ENCODE results near the gene TOMT. TPM values are rescaled to one million over a fixed set of nuclear protein-coding genes. Genes with fewer than 3 reads are reported as not detected.
"Not testable (repeated sequence)": the region's sequence is repeated elsewhere in the genome, so short reads cannot be mapped to it uniquely, and the experiment has no call there.

Gene TOMT
- total and polyA plus RNA-seq, 9 donors = not detected

- Histone ChIP-seq H3K9me3 (no peaks in the 10 kb centered on the region), H3K36me3 (no peaks in the 10 kb centered on the region), H3K4me1 (ENCODE audit: insufficient read depth) (no peaks in the 10 kb centered on the region), H3K4me3 (no peak overlapping the region), H3K27ac (no peak overlapping the region), H3K27me3 (no peaks in the 10 kb centered on the region)
- WGBS, 3 donors = 63 to 69% (median 64%) methylated on average over 3 of the region's 3 CpGs
- intact Hi-C loops (cut with DNase I) = no loop called here
- TF ChIP-seq POLR2A (IDR thresholded peaks at IDR 0.05) (no peak), CTCF (IDR thresholded peaks at IDR 0.05) (no peak), EP300 (IDR thresholded peaks at IDR 0.05) (no peak)
- DNase-seq = no peak
These were observed 35.3 kb downstream of the TOMT start for GRCh38 chr11:72141066-72141465.

GRCh38 chr11:72142086-72142485, 36.4 kb downstream of the TOMT start:
- H3K9me3 ChIP-seq; DNase-seq; H3K27me3 ChIP-seq; intact Hi-C loops (cut with DNase I); H3K27ac ChIP-seq; H3K4me3 ChIP-seq; H3K36me3 ChIP-seq; H3K4me1 ChIP-seq (ENCODE audit: insufficient read depth): not testable (repeated sequence)
- 30 to 47% (median 31%) methylated on average over 1 of the region's 1 CpG for WGBS, 3 donors

- WGBS, 3 donors = 33 to 40% methylated on average over 1 of the region's 1 CpG; no CpG with 5 or more reads in 1 of the 3 donors
- H3K27ac ChIP-seq; H3K27me3 ChIP-seq; DNase-seq; H3K9me3 ChIP-seq; H3K36me3 ChIP-seq; H3K4me3 ChIP-seq; intact Hi-C loops (cut with DNase I); H3K4me1 ChIP-seq (ENCODE audit: insufficient read depth): not testable (repeated sequence)
These were observed 36.8 kb downstream of the TOMT start for GRCh38 chr11:72142543-72142942.

GRCh38 chr11:72144807-72145565, 39.3 kb downstream of the TOMT start:
- TF ChIP-seq CTCF (IDR thresholded peaks at IDR 0.05) (no peak), EP300 (IDR thresholded peaks at IDR 0.05) (no peak), POLR2A (IDR thresholded peaks at IDR 0.05) (no peak)
- intact Hi-C loops (cut with DNase I) = no loop called here
- H3K27me3 ChIP-seq = no peaks in the 10 kb centered on the region
- H3K4me3 ChIP-seq = no peak overlapping the region
- H3K36me3 ChIP-seq = no peaks in the 10 kb centered on the region
- no peak overlapping the region for H3K27ac ChIP-seq
- no peaks in the 10 kb centered on the region for H3K4me1 ChIP-seq (ENCODE audit: insufficient read depth)
- 77 to 88% (median 79%) methylated on average over 4 of the region's 4 CpGs for WGBS, 3 donors
- DNase-seq = no peak
- no peaks in the 10 kb centered on the region for H3K9me3 ChIP-seq

- Histone ChIP-seq H3K4me3 (no peak overlapping the region), H3K9me3 (no peaks in the 10 kb centered on the region), H3K4me1 (ENCODE audit: insufficient read depth) (no peaks in the 10 kb centered on the region), H3K27me3 (no peaks in the 10 kb centered on the region), H3K36me3 (no peaks in the 10 kb centered on the region), H3K27ac (no peak overlapping the region)
- no peak for DNase-seq
- intact Hi-C loops (cut with DNase I) = no loop called here
- TF ChIP-seq EP300 (IDR thresholded peaks at IDR 0.05) (no peak), POLR2A (IDR thresholded peaks at IDR 0.05) (no peak), CTCF (IDR thresholded peaks at IDR 0.05) (no peak)
- 32 to 76% (median 43%) methylated on average over 2 of the region's 2 CpGs for WGBS, 3 donors
These were observed 40.9 kb downstream of the TOMT start for GRCh38 chr11:72146625-72147024.

All from ovary (tissue), 9 donors.